Upper lobe of left lung (tissue), 4 donors: ENCODE results near the gene CLCN1.

Experiments
- CTCF ChIP-seq, 6 experiments: fragments of 450-650 bp in 4 of 6; fragments of 200-600 bp in 2 of 6; sonication (generic) in 2 of 6; IDR thresholded peaks; one replicate each; pipeline ENCODE4 v1.5.1; 2016 to 2019; ENCODE audit warnings: antibody characterized with exemption in 6 of 6
- POLR2A ChIP-seq, 4 donors: fragments of 450-650 bp; IDR thresholded peaks; one replicate each; pipeline ENCODE4 v1.5.1; 2016 to 2017; ENCODE audit warnings: antibody characterized with exemption in 4 of 4, mild to moderate bottlenecking in 2 of 4
- POLR2AphosphoS5 ChIP-seq, 2 donors: sonication (generic); formaldehyde crosslinking; IDR thresholded peaks; one replicate each; pipeline ENCODE4 v1.5.1; 2017; ENCODE audit warnings: antibody characterized with exemption in 2 of 2

- TF ChIP-seq CTCF (IDR thresholded peaks at IDR 0.05), result no peak
- TF ChIP-seq POLR2A (IDR thresholded peaks at IDR 0.05), result no peak
- TF ChIP-seq POLR2AphosphoS5 (IDR thresholded peaks at IDR 0.05), result no peak
These were observed 9.3 kb downstream of the CLCN1 start for GRCh38 chr7:143325240-143325639.
